Central memory CD8-positive, alpha-beta T cell (primary cell): Measurements from ENCODE around the gene PRKAR2A.
"Not testable (repeated sequence)": the region's sequence is repeated elsewhere in the genome, so short reads cannot be mapped to it uniquely, and the experiment has no call there.

Experiments
- ATAC-seq: fragments of 150-1000 bp; cut with Tn5 transposase; replicated peaks from 2 replicates; pipeline ENCODE4 v1.10.0; 2022; ENCODE audit warnings: mild to moderate bottlenecking, moderate FRiP score, moderate number of reproducible peaks; ENCODE audit not compliant: poor library complexity, severe bottlenecking; ENCODE audit errors: extremely low read depth
- DNase-seq, 2 donors: peaks; one replicate each; pipeline ENCODE4 v3.0.0; 2021; ENCODE audit warnings: low spot score in 2 of 2
- H3K27ac Mint-ChIP-seq: one replicate; pipeline ENCODE4 v1.8.0; 2022; ENCODE audit warnings: low read depth, mild to moderate bottlenecking, moderate library complexity, mixed read lengths
- H3K27me3 Mint-ChIP-seq: one replicate; pipeline ENCODE4 v1.8.0; 2022; ENCODE audit warnings: mixed read lengths
- H3K36me3 Mint-ChIP-seq: one replicate; pipeline ENCODE4 v1.8.0; 2022; ENCODE audit warnings: mild to moderate bottlenecking, moderate library complexity, mixed read lengths; ENCODE audit not compliant: insufficient read depth
- H3K4me1 Mint-ChIP-seq: one replicate; pipeline ENCODE4 v1.8.0; 2022; ENCODE audit warnings: mixed read lengths
- H3K4me3 Mint-ChIP-seq: one replicate; pipeline ENCODE4 v1.8.0; 2022; ENCODE audit warnings: mild to moderate bottlenecking, moderate library complexity, mixed read lengths
- H3K9me3 Mint-ChIP-seq: one replicate; pipeline ENCODE4 v1.8.0; 2022; ENCODE audit warnings: mixed read lengths

The PRKAR2A gene

DNA sequence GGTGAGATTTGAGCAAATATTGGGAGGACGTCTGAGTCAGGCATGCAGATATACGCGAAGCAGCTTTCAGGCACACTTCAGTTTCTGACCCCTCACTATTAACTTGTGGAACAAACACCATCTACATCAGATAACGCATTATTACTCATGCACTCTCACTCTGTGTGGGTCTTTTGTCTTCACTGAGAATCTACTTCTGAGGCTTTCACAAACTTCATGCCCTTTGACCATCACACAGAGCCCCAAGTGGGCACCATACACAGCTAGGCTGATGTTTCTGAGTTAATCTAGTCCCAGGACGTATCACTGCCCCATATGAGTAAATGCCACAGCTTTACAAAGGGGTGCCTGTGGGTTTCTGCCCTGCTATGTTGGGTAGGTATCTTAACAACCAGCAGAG is 91.0 kb downstream of the PRKAR2A start:
- Mint-ChIP-seq H3K4me3 (no peak overlapping the region), H3K36me3 (peaks cover 20% of the 10 kb centered on the region), H3K9me3 (no peaks in the 10 kb centered on the region), H3K27ac (no peak overlapping the region), H3K27me3 (no peaks in the 10 kb centered on the region), H3K4me1 (no peaks in the 10 kb centered on the region)
- ATAC-seq (no peak), DNase-seq (no peak)

- ATAC-seq: no peak
- no peak overlapping the region for H3K27ac Mint-ChIP-seq
These were observed 96.8 kb downstream of the PRKAR2A start for GRCh38 chr3:48750856-48751255.

GRCh38 chr3:48748754-48749153 is 98.9 kb downstream of the PRKAR2A start:
- H3K27ac Mint-ChIP-seq: no peak overlapping the region
- ATAC-seq: no peak
- no peaks in the 10 kb centered on the region for H3K9me3 Mint-ChIP-seq
- H3K4me3 Mint-ChIP-seq: no peak overlapping the region
- H3K4me1 Mint-ChIP-seq: no peaks in the 10 kb centered on the region
- H3K36me3 Mint-ChIP-seq: peaks cover 33% of the 10 kb centered on the region
- DNase-seq: no peak
- no peaks in the 10 kb centered on the region for H3K27me3 Mint-ChIP-seq

More at GRCh38 chr3:48750856-48751255, 96.8 kb downstream of the PRKAR2A start:
- Mint-ChIP-seq H3K9me3 (no peaks in the 10 kb centered on the region), H3K27me3 (no peaks in the 10 kb centered on the region), H3K4me3 (no peak overlapping the region), H3K4me1 (no peaks in the 10 kb centered on the region), H3K36me3 (peaks cover 30% of the 10 kb centered on the region)
- no peak for DNase-seq

DNA sequence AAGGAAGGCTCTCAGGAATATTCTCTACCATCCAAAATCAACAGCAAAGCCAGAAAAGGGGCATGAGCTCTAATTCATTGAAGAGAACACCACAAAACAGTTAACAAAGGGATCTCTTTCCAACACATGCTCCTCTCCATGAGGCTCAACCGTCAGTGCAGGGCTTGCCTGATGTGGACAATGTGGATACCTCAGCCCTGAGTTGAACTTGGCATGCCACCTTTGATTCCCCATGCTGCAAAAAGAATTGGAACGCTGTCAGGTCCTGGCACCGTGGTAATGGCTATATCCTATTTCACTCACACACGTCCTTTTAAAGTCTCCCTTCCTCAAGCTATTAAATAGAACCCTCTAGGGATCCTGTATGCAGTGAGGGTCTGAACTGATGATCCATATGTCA is 100.0 kb downstream of the PRKAR2A start:
- ATAC-seq: no peak

DNA sequence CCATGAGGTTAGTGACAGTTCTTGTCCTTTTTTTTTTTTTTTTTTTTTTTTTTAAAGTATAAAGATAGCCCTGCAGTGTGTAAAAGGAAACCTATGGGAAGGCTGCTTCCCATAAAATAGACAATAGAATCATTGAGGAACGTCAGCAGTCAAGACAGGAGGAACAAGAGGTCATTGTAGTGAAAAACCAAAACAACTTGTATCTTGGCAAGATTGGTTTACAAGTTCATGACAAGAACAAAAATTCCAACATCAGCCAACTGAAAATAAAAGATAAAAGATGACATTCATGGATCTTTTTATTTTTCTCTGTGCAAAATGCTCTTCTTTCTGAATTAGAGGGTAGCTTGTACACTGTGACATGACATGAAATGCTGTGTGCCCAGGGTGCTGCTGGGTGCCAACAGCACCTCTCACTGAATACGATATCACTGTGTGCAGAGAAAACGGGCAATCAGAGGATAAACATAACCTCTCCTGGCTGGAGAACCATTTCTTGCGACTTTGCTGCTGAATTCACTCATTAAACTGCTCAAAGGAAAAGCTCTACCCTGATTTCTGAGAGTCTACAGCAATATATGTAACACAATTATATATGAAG is 100.6 kb downstream of the PRKAR2A start:
- no peaks in the 10 kb centered on the region for H3K27me3 Mint-ChIP-seq
- no peaks in the 10 kb centered on the region for H3K4me1 Mint-ChIP-seq
- ATAC-seq: no peak
- H3K36me3 Mint-ChIP-seq: peaks cover 33% of the 10 kb centered on the region
- no peak overlapping the region for H3K4me3 Mint-ChIP-seq
- no peak for DNase-seq
- H3K27ac Mint-ChIP-seq: no peak overlapping the region
- no peaks in the 10 kb centered on the region for H3K9me3 Mint-ChIP-seq

More for the DNA sequence above, 100.0 kb downstream of the PRKAR2A start:
- no peaks in the 10 kb centered on the region for H3K27me3 Mint-ChIP-seq
- no peaks in the 10 kb centered on the region for H3K9me3 Mint-ChIP-seq
- no peaks in the 10 kb centered on the region for H3K4me1 Mint-ChIP-seq
- peaks cover 36% of the 10 kb centered on the region for H3K36me3 Mint-ChIP-seq
- no peak for DNase-seq
- no peak overlapping the region for H3K27ac Mint-ChIP-seq
- no peak overlapping the region for H3K4me3 Mint-ChIP-seq

DNA sequence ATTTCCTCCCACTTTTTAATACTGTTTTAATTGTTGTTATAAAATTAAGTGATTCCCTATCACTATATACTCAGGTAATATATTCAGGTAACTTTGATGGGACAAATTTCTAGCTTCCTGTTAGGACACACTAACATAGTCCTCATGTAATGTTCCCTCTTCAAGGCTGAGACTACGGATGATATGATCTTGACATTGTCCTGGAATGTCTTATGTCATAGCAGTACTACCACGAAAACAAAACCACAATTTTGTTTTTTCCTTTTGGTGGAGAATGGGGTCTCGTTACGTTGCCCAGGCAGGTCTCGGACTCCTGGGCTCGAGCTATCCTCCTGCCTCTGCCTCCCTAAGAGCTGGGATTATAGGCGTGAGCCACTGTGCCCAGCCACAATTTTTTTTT is 103.9 kb downstream of the PRKAR2A start:
- no peaks in the 10 kb centered on the region for H3K4me1 Mint-ChIP-seq
- peak overlapping the region; percentile 32 for H3K27ac Mint-ChIP-seq
- ATAC-seq: no peak
- no peaks in the 10 kb centered on the region for H3K9me3 Mint-ChIP-seq
- no peaks in the 10 kb centered on the region for H3K27me3 Mint-ChIP-seq
- H3K36me3 Mint-ChIP-seq: peaks cover 20% of the 10 kb centered on the region
- no peak for DNase-seq
- H3K4me3 Mint-ChIP-seq: no peak overlapping the region

DNA sequence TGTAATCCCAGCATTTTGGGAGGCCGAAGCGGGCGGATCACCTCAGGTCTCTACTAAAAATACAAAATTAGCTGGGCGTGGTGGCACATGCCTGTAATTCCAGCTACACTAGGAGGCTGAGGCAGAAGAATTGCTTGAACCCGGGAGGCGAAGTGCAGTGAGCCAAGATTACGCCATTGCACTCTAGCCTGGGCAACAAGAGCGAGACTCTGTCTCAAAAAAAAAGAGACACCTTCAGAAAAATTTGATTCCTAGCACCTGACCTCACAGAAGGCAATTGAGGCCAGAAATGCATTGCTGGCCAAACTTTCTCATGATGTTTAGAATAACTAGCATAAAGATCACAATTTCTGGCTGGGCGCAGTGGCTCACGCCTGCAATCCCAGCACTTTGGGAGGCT is 106.4 kb downstream of the PRKAR2A start:
- DNase-seq, H3K9me3 Mint-ChIP-seq, H3K4me1 Mint-ChIP-seq, H3K4me3 Mint-ChIP-seq, H3K27me3 Mint-ChIP-seq, ATAC-seq, H3K27ac Mint-ChIP-seq: not testable (repeated sequence)
- H3K36me3 Mint-ChIP-seq: peaks cover 14% of the 10 kb centered on the region

DNA sequence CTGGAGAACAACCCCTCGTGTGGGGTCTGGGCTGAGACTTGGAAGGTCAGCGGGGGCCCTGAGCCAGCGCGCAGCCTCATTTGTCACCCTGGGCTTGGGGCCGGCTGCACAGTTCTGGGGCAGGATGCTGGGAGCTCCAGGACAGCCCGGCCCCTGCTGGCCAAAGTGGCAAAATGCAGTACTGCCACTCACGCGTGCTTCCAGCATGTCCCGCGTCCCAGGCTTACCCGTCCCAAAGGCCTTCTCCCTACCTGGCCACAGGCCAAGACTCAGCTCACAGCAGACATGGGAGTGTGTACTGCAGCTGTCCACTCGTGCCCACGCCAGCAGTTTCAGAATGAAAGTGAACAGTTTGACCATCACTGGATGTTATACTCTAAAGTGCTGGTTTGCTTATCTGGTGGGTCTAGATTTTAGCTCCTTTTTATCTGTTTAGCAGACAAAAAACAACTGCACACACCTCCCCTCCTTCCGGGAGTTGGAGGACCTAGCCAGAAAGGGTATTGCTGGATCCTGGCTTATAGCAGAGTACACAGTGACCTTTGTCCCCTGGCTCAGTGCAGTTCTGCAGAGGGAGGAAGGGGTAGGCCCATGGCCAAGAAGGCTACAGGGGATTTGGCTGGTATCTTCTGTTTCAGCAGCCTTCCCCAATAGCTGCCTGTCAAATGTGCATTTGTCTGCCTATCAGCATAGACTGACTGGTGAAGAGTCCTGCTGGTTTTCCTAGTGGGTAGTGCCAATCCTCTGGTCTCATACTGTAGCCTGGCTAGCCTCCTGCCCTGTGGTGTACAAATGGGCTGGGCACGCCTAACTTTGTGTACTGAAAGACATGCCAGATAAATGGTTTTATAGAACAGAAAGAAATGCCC is 107.5 kb downstream of the PRKAR2A start:
- Mint-ChIP-seq H3K27ac (no peak overlapping the region), H3K27me3 (no peaks in the 10 kb centered on the region), H3K9me3 (no peaks in the 10 kb centered on the region), H3K4me1 (no peaks in the 10 kb centered on the region), H3K4me3 (no peak overlapping the region), H3K36me3 (peaks cover 5% of the 10 kb centered on the region)
- ATAC-seq: peak; percentile 46
- no peak for DNase-seq

- H3K4me3 Mint-ChIP-seq: no peak overlapping the region
- H3K9me3 Mint-ChIP-seq: no peaks in the 10 kb centered on the region
- no peaks in the 10 kb centered on the region for H3K27me3 Mint-ChIP-seq
- no peaks in the 10 kb centered on the region for H3K4me1 Mint-ChIP-seq
- no peak for ATAC-seq
- peaks cover 5% of the 10 kb centered on the region for H3K36me3 Mint-ChIP-seq
- DNase-seq: no peak
- H3K27ac Mint-ChIP-seq: no peak overlapping the region
These were observed 108.1 kb downstream of the PRKAR2A start for GRCh38 chr3:48739617-48739954.

DNA sequence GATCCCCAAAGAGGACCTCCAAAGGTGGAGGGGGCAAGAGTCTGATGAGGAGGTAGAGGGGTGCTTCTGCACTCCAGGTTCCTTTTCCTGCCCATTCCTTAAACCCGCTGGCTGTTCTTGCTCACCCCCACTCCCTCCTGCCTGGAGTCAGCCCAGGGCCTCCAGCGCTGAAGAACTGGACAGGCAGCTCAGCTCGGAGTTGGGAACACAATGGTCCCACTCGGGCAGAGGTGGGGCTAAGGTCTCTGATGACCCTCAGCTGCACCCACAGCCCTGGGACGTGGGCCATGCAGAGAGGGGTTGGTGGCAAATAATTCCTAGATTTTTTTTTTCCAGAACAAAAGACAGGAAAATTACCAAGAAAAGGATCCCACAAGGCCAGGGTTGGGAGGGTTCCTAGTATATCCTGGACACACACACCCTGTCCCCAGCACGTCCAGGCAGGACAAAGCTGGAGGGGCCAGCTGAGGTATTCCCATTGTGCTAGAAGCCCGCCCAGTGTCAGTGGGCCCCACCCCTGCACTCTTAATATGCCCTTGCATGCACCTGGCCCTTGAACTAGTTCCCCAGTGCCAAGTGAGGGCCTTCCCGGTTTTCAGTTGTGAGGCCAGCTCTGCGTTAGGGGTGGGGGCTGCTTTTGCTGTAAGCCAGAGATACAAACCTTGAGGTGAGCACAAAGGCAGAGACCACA is 108.6 kb downstream of the PRKAR2A start:
- Mint-ChIP-seq H3K36me3 (peaks cover 3% of the 10 kb centered on the region), H3K4me3 (no peak overlapping the region), H3K4me1 (no peaks in the 10 kb centered on the region), H3K27me3 (no peaks in the 10 kb centered on the region), H3K9me3 (no peaks in the 10 kb centered on the region), H3K27ac (no peak overlapping the region)
- no peak for ATAC-seq
- DNase-seq: no peak

GRCh38 chr3:48738144-48738536 is 109.5 kb downstream of the PRKAR2A start:
- Mint-ChIP-seq H3K4me3 (no peak overlapping the region), H3K4me1 (no peaks in the 10 kb centered on the region), H3K9me3 (no peaks in the 10 kb centered on the region), H3K27me3 (no peaks in the 10 kb centered on the region), H3K27ac (no peak overlapping the region), H3K36me3 (peaks cover 2% of the 10 kb centered on the region)
- DNase-seq (no peak), ATAC-seq (no peak)

DNA sequence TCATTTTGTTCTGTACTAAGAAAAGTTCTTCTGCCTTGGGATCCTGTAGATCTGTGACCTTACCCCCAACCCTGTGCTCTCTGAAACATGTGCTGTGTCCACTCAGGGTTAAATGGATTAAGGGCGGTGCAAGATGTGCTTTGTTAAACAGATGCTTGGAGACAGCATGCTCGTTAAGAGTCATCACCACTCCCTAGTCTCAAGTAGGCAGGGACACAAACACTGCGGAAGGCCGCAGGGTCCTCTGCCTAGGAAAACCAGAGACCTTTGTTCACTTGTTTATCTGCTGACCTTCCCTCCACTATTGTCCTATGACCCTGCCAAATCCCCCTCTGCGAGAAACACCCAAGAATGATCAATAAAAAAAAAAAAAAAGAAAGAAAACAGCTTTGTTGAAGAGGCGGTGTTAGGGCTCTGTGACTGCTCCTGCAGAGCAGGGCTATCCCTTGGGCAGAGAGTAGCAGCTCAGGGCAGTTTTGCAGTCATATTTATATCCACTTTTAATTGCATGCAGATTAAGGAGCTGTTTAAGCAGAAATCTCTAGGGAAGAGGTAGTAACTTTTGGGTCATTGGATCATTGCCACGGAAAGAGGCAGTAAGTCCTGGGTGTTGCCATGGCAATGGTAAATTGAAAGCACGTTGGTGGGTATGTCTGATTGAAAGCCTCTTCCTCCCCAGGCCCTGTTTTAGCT is 112.5 kb downstream of the PRKAR2A start:
- not testable (repeated sequence) for H3K27me3 Mint-ChIP-seq, H3K9me3 Mint-ChIP-seq, ATAC-seq, H3K27ac Mint-ChIP-seq, H3K4me1 Mint-ChIP-seq, H3K36me3 Mint-ChIP-seq, H3K4me3 Mint-ChIP-seq, DNase-seq
